Choroid plexus epithelial cell (primary cell): ENCODE data around the gene PDE6D.

ENCODE experiments used
- DNase-seq: peaks from one replicate; pipeline ENCODE4 v3.0.0-alpha.2; 2010; ENCODE audit warnings: low read depth
- H3K4me3 ChIP-seq: 2 replicates; pipeline ENCODE4 v1.5.1; 2011; ENCODE audit warnings: low read depth, mild to moderate bottlenecking, control low read depth, low read length, moderate library complexity
- TF ChIP-seq, protein P1 (sequence below): conservative IDR thresholded peaks from 2 replicates; pipeline ENCODE4 v1.5.1; 2011; ENCODE audit warnings: low read depth, mild to moderate bottlenecking, control low read depth, inconsistent platforms, low read length, moderate library complexity

The PDE6D gene

DNA sequence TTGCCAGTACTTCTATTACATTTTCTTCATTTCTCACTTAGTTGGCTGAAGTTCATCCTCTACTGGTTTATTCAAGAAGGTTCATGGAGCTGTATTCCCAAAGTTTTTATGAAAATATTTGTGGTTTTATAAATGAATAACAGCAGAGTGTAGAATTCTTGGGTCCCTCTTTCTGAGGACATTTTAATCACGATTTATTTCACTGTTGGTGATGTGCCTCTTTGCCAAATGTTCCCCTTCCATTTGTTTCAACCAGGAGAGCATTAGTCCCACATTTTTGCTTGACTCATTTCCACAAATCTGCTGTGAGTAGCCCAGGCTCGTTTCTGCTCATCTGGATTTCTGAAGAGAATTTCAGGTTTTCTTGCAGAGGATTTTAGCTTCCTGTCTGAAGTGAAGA, 25.9 kb upstream of the PDE6D start:
- DNase-seq: no peak
- TF ChIP-seq, protein P1, sequence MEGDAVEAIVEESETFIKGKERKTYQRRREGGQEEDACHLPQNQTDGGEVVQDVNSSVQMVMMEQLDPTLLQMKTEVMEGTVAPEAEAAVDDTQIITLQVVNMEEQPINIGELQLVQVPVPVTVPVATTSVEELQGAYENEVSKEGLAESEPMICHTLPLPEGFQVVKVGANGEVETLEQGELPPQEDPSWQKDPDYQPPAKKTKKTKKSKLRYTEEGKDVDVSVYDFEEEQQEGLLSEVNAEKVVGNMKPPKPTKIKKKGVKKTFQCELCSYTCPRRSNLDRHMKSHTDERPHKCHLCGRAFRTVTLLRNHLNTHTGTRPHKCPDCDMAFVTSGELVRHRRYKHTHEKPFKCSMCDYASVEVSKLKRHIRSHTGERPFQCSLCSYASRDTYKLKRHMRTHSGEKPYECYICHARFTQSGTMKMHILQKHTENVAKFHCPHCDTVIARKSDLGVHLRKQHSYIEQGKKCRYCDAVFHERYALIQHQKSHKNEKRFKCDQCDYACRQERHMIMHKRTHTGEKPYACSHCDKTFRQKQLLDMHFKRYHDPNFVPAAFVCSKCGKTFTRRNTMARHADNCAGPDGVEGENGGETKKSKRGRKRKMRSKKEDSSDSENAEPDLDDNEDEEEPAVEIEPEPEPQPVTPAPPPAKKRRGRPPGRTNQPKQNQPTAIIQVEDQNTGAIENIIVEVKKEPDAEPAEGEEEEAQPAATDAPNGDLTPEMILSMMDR: no peak
- H3K4me3 ChIP-seq: no peak overlapping the region

DNA sequence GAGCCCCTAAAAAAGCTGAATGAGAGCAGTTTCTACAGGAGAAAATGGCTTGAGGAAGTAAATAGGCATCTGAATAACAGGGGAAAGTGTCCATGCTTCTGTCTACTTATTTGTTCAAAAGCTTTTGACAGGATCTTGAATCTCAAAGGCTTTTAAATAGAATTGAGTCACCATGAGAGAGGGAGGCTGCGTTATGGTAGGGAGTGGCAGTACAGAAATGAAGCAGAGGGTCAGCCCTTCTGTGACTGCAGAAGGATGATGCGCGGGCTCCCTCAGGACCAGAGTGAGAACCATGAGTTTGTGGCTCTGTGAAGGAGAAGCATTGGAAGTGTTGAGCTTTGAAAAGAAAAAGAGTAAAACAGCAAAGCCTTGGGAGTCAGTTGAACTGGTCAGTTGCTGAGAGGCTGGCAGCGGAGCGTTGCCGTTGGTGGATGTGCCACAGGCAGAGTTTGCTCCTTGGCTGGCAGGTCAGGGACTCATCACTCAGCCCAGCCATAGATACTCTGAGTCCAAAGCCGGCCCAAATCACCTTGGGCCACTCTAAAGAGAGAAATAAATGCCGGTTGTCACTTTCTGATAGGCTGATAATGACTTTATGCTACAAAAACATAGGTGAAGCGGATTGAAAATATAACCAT, 22.5 kb upstream of the PDE6D start:
- no peak for DNase-seq
- H3K4me3 ChIP-seq: no peak overlapping the region
- TF ChIP-seq, protein P1: no peak

DNA sequence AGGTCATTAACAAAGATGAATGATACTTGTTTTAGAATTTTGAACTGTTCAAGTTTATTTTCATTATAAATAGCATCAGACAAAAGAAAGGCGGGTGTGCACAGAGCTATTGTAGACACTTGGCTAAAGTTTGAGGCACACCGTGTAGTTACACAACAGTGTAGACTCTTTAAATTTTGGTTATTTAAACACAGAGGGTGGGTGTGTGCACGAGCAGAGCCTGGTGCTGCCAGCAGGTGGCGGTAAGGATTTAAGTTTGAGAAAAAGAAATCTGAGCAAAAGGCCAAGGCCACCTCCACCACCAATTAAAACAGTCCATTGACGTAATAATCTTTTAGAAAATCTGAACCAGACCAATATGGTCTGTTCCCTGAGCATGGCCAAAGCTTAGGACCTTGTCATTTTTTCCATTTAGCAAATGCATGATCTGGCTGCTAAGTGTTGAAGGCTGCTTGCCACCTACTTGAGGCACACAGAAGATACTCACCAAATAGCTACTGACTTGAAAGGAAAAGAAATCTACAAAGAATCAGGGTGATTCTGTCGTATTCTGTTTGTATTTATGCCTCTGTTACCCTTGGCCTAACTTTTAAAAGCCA, 19.5 kb upstream of the PDE6D start:
- peak; percentile 60 for DNase-seq

DNA sequence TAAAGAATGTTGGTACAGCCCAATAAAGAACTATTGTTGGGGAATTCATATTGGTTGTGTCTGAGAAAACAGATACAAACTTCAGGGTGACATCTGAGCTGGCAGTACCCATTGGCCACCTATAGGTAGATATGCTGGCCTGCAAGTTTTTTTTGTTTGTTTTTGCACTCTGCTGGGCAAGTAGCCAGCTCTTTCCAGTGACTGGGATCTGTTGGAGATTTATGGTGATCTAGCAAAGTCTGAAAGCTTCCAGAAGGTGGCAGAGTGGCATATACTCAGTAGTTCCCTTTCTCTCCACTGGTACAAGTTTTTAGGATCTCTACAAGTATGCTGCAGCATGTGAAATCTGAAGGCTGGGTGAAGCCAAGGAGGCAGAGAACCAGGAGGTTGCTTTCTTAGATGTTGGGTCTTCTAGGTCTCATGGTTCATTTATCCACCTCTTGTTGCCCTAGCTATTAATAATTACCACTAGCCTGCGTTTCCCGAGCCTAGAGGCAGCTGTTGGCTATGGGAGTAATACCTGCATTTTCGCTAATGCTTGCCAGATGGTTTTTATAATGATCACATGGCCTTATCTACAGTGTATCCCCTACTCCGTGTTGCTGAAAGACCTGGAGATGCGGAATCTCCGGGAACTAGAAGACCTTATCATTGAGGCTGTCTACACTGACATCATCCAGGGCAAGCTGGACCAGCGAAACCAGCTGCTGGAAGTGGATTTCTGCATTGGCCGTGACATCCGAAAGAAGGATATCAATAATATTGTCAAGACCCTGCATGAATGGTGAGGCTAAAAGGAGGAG, 14.6 kb upstream of the PDE6D start:
- DNase-seq: peak; percentile 79
- TF ChIP-seq, protein P1: peak; percentile 46
- H3K4me3 ChIP-seq: no peak overlapping the region

More for the DNA sequence above, 19.5 kb upstream of the PDE6D start:
- TF ChIP-seq, protein P1: peak; percentile 87
- no peak overlapping the region for H3K4me3 ChIP-seq

DNA sequence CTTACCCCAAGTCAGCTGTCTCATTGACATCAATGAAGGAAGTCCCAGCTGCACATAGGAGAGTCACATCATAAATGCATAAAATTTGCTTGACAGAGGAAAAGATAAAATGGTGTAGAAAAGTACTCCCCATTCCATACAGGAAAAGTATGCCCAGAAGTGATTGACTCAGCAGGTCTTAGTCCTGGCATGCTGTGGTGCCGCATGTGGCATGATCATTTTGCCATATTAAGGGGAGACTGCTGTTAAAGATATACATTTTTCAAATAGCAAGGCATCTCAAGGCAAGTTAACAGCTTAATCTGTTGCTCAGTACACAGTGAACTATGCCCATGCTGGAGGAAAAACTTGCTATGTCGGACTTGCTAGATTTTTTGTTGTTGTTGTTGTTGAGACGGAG, 13.3 kb upstream of the PDE6D start:
- H3K4me3 ChIP-seq: no peak overlapping the region
- no peak for DNase-seq
- TF ChIP-seq, protein P1: no peak

DNA sequence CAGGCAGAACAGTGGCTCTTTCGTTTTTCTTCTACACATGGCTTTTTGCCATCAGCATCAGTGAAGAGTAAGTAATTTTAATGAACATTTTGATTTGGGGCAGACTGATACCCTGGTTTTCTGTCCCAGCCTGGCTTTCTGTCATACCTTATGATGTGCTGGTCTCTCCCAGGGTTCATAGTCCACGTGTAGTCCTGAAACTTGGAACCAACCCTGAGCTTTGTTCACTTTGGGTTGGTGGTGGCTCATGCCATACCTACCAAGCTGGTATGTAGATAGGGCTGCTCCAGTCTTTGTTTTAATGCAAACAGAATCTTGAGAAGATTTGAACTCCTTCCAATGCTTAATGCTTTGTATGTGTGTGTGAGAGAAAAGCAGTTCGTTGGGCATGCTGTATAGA, 10.0 kb upstream of the PDE6D start:
- no peak for DNase-seq
- H3K4me3 ChIP-seq: no peak overlapping the region
- TF ChIP-seq, protein P1: no peak
